HT-29 (cell line): ENCODE data around the gene S100A13. TPM values are rescaled to one million over a fixed set of nuclear protein-coding genes. Genes with fewer than 3 reads are reported as not detected.

Source experiments
- DNase-seq: peaks from one replicate; pipeline ENCODE4 v3.0.0-alpha.2; 2015; ENCODE audit warnings: low spot score
- total RNA-seq: library from RNA; depleted of rRNA; stranded (reverse); fragments of >200 nt; shearing (Covaris generic); gene quantifications from 2 replicates; pipeline ENCODE4 v1.2.3, GENCODE V29; 2014

Gene S100A13
- total RNA-seq, 1 experiment from 2014 or later, result 87.3 TPM

DNA sequence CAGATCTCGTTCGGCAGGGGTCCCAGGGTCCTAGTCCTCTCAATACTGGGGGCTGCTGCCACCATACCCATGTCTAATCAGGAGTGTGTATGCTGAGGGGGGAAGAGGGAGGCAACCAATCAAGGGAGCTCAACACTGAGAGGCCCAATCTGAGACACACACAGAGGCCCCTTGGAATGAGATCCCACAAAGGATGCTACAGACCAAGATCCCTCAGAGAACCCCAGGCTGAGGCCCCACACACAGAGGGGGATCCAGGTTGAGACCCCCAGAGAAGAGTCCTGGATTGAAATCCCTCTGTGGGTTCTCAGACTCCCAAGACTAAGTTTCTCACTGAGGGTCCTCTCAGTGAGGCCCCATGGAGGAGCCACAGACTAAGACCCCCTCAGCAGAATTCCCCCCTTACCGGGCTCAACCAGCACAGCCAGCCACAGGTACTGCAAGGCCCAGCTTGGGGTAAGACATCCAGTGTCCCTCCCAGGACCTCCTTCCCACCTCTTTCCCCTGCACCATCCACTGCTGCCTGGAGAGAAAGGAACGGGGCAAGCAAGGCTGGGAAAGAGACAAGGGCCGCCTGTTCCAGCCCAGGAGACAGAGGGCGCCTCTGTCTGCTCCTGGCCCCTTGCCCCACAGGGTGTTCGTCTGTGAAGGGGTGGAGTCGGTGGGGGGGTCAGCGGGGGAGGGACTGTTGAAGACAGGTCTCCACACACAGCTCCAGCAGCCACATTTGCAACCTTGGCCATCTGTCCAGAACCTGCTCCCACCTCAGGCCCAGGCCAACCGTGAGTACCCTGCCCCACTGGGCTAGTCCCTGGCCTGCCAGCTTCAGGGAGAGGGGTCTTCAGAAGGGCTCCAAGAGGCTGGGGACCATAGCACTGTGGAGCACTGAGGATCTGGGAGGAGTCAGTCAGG, 666 bp upstream of the S100A13 start, which contains the start of gene S100A1:
Gene S100A1, plus strand, starts transcription at position 720 of the 912 bp plus-strand sequence. CDS start 2,088 bp downstream, outside the sequence.
- DNase-seq, result no peak

DNA sequence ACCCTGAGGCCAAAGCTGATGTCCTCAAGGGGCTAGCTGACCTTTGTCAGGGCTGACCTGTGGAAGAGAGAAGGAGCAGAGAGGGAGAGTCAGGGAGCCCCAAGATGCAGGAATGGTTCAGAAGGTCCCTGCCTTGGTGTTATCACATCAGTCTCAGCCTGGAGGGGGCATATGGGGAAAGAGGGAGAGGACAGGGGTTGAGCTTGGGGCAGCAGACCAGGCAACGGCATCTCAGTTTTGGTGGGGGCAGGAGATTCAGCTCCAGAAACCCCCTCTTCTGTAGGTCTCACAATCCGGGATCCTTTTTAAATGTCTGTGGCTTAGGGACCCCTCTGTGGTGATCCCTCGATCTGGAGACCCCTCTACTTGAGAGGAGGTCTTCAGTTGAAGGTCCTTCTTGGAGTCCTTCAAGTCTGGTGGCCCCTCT, 815 bp downstream of the S100A13 start:
- no peak for DNase-seq

DNA sequence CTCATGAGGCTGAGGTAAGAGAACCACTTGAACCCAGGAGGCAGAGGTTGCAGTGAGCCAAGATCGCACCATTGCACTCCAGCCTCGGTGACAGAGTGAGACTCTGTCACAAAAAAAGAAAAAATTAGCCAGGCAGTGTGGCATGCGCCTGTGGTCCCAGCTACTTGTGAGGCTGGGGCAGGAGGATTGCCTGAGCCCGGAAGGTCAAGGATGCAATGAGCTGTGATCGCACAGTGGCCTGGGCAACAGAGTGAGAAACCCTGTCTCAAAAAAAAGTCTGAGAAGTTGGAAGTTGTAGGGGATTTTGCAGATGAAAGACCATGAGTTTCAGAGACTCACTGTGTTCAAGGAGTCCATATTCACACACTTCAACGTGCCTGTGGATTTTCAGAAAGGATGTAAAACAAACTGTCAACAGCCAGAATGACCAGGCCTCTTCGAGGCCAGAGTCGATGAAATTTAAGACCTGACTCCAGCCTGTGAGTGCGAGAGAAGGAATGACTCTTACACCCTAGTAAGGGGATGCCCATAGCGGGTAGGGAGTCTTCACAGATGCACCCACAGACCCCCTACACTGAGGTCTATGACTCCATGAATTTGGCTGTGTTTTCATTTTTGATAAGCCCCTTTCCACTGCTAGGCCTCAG, 2.2 kb downstream of the S100A13 start:
- DNase-seq, result no peak

DNA sequence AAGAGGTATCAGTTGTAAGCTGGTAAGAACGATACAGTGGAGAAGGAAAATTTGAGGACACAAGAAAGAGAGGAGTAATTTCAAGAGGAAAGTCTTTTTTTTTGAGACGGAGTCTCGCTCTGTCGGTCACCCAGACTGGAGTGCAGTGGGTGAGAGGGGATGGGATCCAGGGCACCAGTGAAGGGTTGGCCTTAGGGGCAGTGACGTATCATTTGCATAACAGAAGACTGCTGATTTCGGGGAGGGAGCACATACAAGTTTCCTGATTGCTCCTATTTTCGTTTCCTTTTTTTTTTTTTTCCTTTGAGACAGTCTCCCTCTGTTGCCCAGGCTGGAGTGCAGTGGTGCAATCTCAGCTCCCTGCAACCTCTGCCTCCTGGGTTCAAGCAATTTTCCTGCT, 4.2 kb downstream of the S100A13 start:
- DNase-seq, result no peak

DNA sequence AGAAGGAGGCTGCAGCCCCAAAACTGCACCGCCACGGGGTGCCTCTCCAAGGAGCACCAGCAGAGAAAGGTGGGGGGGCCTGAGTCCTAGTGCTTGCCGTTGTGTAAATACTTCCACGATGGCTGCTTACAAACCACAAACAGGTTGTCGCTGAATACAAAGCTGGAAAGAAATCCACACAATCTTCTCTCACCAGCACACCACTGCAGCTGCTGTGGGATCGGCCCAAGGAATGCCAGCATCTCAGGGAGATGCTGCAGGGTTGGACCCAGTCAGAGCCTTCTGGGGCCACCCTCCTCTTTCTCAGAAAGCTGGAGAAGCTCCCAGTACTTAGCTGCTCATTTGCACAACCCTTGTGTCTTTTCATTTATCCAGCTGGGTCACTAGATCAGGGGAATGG, 8.1 kb downstream of the S100A13 start:
- DNase-seq, result no peak

DNA sequence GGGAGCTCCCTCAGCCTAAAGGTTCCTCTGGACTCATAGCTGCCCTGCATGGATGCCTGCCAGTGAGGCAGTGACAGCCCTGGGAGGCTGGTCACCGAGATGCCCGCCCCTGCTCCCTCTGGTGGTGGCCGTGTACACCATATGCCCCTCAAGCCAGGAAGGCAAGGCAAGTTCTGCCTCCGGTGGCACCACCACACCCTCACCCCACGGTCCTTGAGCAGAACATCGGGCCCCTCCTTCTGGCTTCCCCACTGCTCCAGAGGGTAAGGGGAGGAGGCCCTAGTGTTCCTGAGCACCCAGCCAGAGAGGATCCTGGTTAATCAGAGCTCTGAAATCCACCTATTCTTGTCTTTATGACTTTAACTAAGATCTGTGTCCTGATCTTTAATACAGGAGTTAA, 9.6 kb downstream of the S100A13 start:
- DNase-seq, result peak; percentile 27

DNA sequence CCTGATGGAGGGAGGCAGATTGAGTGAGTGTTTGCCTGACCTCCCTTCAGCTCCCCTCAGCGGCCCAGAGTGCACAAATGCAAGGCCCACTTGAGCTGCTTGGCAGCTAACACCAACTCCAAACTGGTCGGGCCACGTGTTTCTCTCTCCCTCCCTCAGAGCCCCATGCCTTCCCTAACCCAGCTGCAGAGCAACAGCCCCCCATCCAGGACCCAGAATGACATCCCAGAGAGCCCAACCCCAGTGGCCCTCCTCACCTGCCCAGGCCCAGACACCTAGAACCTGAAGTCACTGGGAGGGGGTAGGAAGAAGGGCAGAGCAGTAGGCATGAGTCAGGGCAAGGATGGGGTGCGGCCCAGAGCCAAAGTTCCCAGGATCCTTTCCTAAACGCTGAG, 10.4 kb downstream of the S100A13 start:
- no peak for DNase-seq

DNA sequence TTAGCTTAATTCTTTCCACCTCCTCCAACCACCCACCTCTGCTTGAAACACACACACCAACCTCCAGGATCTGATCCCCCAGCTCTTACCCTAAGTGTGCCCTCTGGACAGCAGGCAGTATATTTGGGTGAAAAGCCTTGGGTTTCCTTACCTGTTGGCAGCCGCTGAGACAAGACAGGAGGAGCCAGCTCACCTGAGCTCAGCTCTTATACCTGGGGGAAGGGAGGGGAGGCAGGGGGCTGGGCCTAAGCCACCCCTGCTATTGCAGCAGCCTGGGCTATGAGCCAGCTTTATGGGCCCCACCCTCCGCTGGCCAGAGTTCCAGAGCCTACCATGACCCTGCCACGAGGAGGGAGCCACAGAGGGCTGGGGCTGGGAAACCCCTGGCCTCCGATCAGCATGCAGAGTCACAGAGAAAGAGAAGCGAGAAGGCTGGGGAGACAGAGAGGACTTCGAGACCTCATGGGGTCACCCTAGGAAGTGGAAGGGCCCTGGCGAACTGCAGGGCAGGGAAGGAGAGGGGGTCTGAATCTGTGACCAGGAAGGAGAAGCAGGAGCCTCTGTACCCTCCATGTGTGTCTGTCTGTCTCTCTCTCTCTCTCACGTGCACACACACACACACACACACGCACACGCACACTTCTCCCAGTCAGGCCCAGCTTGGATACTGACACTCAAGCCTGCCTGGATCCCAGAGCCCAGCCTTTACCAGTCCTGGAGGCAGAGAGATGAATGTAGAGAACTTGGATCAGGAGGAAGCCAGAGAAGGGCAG, 11.0 kb downstream of the S100A13 start, which contains the start of gene S100A14:
Gene S100A14, minus strand, starts transcription at position 182 of the 773 bp plus-strand sequence. CDS start 467 bp downstream, outside the sequence.
- peak; percentile 77 for DNase-seq

DNA sequence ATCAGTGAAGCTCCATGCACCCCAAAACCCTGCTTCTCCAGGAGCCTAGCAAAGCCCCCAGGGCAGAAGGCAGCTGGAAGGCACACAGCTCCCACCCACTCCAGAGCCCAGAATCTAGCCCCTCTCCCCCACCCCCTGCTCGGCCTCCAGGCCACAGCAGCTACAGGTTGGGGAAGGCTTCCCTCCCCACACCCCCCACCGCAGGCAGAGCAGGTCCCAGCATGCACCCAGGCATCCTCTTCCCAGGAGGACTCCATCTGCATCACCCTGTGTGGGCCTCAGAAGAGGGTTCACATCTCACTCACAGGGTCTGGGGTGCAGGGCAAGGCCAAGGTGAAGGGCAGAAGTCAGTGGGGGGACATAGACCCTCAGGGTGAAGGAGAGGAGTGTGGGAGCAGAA, 11.9 kb downstream of the S100A13 start:
- no peak for DNase-seq

DNA sequence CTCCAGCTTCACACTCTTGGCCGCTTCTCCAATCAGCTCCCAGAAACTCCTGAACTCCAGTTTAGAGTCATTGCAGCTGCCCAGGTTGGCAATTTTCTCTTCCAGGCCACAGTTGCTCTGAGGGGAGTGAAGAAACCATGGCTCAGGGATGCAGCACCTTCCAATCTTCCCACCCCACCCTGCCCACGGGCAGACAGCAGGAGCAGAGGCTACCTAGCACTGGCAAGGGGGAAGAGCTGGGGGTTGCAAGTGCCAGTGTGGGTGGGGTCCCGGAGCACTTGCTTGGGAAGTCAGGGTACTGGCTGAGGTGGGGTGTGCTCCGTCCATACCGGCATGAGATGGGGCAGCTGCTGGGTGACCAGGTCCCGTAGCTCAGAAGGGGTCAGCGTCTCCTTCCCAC, 12.4 kb downstream of the S100A13 start:
- DNase-seq, result no peak

DNA sequence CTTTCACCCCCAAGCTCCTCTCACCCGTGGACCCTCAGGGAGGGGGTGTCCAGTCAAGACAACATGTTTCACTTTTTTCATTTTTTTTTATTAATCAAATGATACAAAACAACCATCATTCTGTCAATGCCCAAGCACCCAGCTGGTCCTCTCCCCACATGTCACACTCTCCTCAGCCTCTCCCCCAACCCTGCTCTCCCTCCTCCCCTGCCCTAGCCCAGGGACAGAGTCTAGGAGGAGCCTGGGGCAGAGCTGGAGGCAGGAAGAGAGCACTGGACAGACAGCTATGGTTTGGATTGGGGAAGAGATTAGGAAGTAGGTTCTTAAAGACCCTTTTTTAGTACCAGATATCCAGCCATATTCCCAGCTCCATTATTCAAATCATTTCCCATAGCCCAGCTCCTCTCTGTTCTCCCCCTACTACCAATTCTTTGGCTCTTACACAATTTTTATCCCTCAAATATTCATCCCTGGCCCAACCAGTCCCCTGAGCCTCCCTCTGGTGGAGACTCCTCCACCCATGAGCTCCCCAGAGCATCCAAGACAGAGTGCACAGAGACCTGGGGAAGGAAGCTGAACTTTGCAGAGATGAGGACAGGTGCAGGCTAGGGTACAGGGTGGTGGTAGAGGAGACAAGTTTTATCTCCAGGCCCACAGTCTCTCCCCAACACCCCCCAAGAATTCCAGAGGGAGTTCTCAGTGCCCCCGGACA, 13.0 kb downstream of the S100A13 start:
- no peak for DNase-seq

DNA sequence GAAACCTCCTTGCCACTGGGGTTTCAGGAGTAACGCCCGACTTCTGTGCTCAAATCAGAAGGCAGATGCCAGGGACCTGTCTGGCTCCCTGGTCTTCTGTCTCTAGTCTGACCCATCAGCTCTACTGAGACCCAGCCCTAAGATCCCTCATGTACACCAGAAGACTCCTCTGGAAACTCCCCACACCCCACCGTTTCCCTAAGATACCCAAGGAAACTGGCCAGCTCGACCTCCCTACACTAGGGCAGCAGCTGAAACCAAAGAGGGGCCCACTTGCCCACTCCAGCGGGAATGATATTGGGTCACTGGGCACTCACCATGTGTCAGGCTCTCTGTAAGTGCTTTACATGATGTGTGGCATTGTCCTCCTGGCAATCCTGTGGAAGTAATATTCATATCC, 13.9 kb downstream of the S100A13 start:
- no peak for DNase-seq

DNA sequence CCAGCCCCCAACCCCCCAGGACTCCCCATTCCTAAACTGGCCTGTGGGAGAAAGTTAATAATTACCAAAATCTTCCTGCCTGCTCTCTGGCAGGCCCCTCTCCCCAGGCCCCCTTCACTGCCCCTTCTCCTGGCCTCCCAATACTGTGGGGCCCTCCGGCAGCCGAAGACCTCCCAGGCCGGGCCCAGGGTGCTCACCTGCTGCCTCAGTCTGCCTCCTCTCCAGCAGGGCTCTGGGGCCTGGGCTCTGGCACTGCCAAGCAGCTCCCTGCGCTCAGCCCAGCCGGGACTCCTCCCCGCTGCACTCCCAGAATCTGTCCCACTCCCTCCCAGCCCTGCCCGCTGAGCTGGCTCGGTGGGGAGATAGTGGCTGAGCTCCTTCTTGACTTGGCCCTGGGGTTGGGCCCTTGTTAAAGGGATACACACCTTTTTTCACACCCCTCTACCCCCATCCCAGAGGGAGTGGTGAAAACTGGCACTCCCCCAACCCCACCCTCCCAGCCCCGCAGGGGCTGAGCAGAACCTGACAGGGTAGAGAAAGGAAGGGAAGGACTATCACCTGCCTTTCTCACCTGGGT, 14.5 kb downstream of the S100A13 start, which contains the start of gene S100A16:
Gene S100A16, minus strand, starts transcription at position 383 of the 577 bp plus-strand sequence. CDS start 4,986 bp downstream, outside the sequence.
- peak; percentile 82 for DNase-seq

DNA sequence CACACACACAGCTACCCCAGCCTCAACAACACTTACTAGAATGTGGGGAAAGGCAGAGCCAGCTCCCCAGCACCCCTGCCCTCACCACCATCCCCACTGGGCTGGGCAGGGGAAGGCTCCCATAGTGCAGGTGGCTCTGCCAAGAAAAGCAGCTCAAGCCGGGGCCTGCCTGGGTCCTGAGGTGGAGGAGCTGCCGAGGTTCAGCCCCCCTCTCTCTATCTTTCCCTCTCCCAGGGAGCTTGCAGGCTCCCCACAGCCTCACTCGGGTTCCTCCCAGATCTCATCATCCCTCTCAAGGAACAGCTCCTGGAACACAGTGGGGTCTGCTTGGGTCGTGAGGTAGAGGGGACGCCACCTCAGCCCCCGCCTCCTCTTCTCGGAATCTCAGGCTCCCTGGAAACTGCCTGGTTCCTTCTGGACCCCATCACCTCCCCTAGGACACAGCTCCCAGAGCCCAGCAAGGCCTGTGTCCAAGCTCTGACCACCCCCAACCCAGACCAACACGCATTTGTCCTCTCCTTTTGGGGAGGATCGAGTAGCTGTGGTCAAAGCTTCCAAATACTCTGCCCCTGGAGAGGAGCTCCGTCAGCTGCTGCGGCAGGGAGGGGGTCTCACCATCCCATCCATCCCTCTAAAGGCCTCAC, 15.1 kb downstream of the S100A13 start:
- DNase-seq, result no peak

DNA sequence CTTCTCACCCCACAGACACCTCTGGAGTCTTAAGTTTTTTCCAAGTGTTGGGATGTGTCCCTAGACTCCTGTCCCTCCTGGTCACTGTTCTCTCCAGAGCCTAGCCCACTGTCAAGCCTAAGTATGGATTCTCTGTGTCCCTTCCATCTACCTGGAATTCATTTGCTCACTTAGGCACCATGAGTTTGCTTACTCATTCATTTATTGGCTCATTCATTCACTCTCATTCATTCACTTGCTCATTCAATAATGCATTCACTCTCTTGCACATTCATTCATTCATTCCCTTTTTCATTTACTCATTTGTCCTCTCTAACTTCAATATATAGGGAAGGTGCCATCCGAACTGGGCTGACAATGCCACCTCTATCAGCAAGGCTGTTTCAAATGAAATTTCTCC, 15.9 kb downstream of the S100A13 start:
- DNase-seq, result no peak

DNA sequence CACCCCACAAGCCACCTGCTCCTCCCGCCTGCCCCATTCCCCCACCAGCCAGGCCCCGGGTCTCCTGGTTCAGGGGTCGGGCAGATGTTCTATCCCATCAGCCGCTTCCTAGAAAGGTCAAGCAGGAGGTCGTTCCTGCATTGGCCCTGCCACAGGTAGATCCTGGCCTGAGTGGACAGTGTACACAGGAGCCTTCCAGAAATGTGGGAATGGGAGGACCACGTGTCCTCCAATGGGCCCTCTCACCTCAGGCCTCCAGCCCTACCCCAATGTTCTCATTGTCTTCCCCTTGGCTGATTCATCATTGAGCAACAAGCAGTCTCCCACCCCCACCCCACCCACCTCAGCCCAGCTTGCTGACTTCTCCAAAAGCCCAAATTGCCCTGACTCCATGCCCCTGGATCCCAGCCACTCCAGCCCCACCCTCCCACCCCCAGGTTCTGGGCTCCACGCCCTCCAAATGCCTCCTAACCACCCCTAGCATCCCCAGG, 16.4 kb downstream of the S100A13 start:
- DNase-seq, result no peak

DNA sequence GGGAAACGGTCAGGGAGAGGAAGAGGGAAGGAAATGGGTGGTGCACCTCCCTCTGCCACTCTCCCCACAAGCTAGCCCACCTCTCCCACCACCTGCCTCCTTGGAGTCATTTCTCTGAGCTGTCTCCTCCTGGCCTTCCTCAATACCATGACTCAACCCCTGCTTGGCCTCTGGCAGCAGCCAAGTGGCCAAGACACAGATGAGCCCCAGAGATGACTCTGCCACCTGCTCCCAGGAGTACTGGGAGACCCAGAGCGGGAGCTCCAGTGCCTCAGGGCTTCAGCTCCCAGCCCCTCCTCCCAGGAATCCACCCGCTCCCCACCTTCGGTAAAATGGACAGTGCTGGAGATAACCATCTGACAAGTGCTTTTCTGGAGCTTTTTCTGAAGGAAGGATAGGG, 17.0 kb downstream of the S100A13 start:
- DNase-seq, result no peak

DNA sequence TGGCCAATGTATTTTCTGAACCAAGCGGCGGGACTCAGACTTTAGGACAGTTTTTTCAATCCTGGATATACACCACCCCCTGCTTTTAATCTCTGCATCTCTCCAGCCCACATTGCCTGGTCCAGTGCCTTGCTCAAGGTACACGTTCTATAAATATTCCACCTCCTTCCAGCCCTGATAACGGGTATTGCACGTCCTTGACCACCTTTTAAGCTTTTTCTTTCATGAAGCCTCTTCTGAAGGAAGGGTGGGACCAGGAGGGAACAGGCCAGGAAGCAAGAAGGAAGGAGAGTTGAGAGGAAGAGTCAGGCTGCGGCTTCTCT, 17.8 kb downstream of the S100A13 start:
- DNase-seq, result no peak

DNA sequence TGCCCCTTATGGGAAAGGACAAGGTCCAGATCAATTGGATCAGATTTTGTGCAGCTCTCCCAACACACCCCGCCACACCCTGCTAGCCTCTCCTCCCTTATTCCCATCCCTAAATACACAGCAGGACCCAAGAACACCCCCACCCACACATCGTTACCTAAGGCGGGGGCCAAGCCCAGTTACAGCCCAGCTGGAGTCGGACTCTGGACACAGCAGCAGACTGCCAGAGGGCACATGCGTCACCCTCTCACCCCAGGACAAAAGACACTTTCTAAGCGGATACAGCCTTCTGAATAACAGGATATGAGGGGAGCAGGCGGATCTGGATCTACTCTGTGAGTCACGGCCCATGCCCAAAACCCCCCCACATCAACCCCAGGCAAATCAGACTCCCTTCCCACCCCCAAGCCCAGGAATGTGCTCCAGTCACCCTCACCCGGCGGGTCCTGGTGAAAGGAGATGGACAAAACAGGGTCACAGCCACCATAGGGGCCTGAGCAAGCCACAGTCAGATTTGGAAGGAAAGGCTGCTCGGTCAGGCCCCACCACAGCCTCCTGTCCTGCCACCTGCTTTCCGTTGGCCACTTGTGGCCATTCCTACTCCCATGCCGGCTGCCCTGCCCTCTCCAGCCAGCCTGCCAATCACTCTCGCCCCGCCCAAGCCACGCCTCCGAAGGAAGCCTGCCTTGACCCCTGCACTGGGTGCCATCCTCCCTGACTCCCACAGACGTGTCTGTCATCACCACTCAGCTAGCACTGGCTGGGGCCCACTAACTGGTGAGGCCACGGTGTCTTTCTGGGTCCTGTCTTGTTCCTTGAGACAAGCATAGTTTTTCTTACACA, 18.3 kb downstream of the S100A13 start:
- peak; percentile 83 for DNase-seq
